T-helper 2 cell (primary cell): ENCODE data around the gene SLC5A11.

Source experiments
- DNase-seq, 5 experiments: peaks; one replicate each; pipeline versions ENCODE4 v3.0.0 to v3.0.0-alpha.2; 2012 to 2022

The SLC5A11 gene

GRCh38 chr16:24925163-24925562, 79.4 kb downstream of the SLC5A11 start:
- no peak for DNase-seq

GRCh38 chr16:24929409-24929808, 83.6 kb downstream of the SLC5A11 start:
- no peak for DNase-seq

- DNase-seq: no peak
Observed at GRCh38 chr16:24930440-24930839, 84.7 kb downstream of the SLC5A11 start.

- DNase-seq: no peak
Observed at GRCh38 chr16:24931091-24931490, 85.3 kb downstream of the SLC5A11 start.

GRCh38 chr16:24935336-24935735, 89.6 kb downstream of the SLC5A11 start:
- DNase-seq: no peak

GRCh38 chr16:24936151-24936550, 90.4 kb downstream of the SLC5A11 start:
- DNase-seq: no peak

- DNase-seq: no peak
Observed at GRCh38 chr16:24939224-24939623, 93.5 kb downstream of the SLC5A11 start.

- no peak for DNase-seq
Observed at GRCh38 chr16:24939738-24940137, 94.0 kb downstream of the SLC5A11 start.

GRCh38 chr16:24943471-24943870, 97.7 kb downstream of the SLC5A11 start:
- DNase-seq: no peak

GRCh38 chr16:24944206-24944605, 98.4 kb downstream of the SLC5A11 start:
- no peak for DNase-seq

GRCh38 chr16:24946155-24946554, 100.4 kb downstream of the SLC5A11 start:
- DNase-seq: no peak

GRCh38 chr16:24950275-24950674, 104.5 kb downstream of the SLC5A11 start:
- no peak for DNase-seq

GRCh38 chr16:24953306-24953705, 107.5 kb downstream of the SLC5A11 start:
- no peak for DNase-seq

GRCh38 chr16:24953721-24954120, 108.0 kb downstream of the SLC5A11 start:
- DNase-seq: no peak

GRCh38 chr16:24954137-24954536, 108.4 kb downstream of the SLC5A11 start:
- DNase-seq: no peak

- peak in 1 of 5 experiments; percentile 16 for DNase-seq
Observed at GRCh38 chr16:24955975-24956731, 110.4 kb downstream of the SLC5A11 start.

- no peak for DNase-seq
Observed at GRCh38 chr16:24957887-24958286, 112.1 kb downstream of the SLC5A11 start.
